H9 (cell line): ENCODE data around the gene TMEM81. TPM values are rescaled to one million over a fixed set of nuclear protein-coding genes. Genes with fewer than 3 reads are reported as not detected.

Experiments used
- DNase-seq: peaks from one replicate; pipeline ENCODE4 v3.0.0-alpha.2; 2017
- H2AFZ ChIP-seq: one replicate; pipeline ENCODE4 v1.6.1; 2013; ENCODE audit warnings: mild to moderate bottlenecking, low read length, control low read depth, moderate library complexity
- H2AK5ac ChIP-seq: 2 replicates; pipeline ENCODE4 v1.6.1; 2013; ENCODE audit warnings: low read length, control low read depth, mixed read lengths; ENCODE audit not compliant: insufficient read length
- H2BK120ac ChIP-seq: one replicate; pipeline ENCODE4 v1.6.1; 2013; ENCODE audit warnings: low read depth, mild to moderate bottlenecking, low read length, control low read depth, inconsistent platforms; ENCODE audit not compliant: poor library complexity, severe bottlenecking
- H2BK12ac ChIP-seq: 2 replicates; pipeline ENCODE4 v1.6.1; 2013; ENCODE audit warnings: low read length, control low read depth, mixed read lengths, low read depth; ENCODE audit not compliant: insufficient read length
- H2BK15ac ChIP-seq: 2 replicates; pipeline ENCODE4 v1.6.1; 2013; ENCODE audit warnings: low read depth, low read length, control low read depth
- H2BK20ac ChIP-seq: one replicate; pipeline ENCODE4 v1.6.1; 2013; ENCODE audit warnings: low read depth, mild to moderate bottlenecking, low read length, control low read depth, inconsistent platforms; ENCODE audit not compliant: poor library complexity, severe bottlenecking
- H2BK5ac ChIP-seq: 2 replicates; pipeline ENCODE4 v1.6.1; 2013; ENCODE audit warnings: low read length, control low read depth, mixed read lengths; ENCODE audit not compliant: insufficient read length
- H3K14ac ChIP-seq: 2 replicates; pipeline ENCODE4 v1.6.1; 2013; ENCODE audit warnings: low read length, control low read depth; ENCODE audit not compliant: insufficient read depth
- H3K18ac ChIP-seq: 2 replicates; pipeline ENCODE4 v1.6.1; 2013; ENCODE audit warnings: low read depth, mild to moderate bottlenecking, mixed read lengths, low read length, control low read depth; ENCODE audit not compliant: insufficient read length
- H3K23ac ChIP-seq: 2 replicates; pipeline ENCODE4 v1.6.1; 2013; ENCODE audit warnings: low read length, control low read depth, mixed read lengths, low read depth; ENCODE audit not compliant: insufficient read length
- H3K23me2 ChIP-seq: 2 replicates; pipeline ENCODE4 v1.6.1; 2013; ENCODE audit warnings: low read depth, mild to moderate bottlenecking, mixed read lengths, low read length, control low read depth; ENCODE audit not compliant: insufficient read length, poor library complexity, severe bottlenecking
- H3K27ac ChIP-seq: 2 replicates; pipeline ENCODE4 v1.5.1; 2013; ENCODE audit warnings: low read length, control low read depth, mixed read lengths, low read depth; ENCODE audit not compliant: insufficient read length
- H3K27me3 ChIP-seq: 2 replicates; pipeline ENCODE4 v1.6.1; 2013; ENCODE audit warnings: low read length, control low read depth, inconsistent platforms; ENCODE audit not compliant: insufficient read depth
- H3K4ac ChIP-seq: 2 replicates; pipeline ENCODE4 v1.6.1; 2013; ENCODE audit warnings: low read depth, mild to moderate bottlenecking, control low read depth, inconsistent platforms, low read length, moderate library complexity
- H3K4me1 ChIP-seq: 2 replicates; pipeline ENCODE4 v1.6.1; 2013; ENCODE audit warnings: low read length, control low read depth, inconsistent platforms; ENCODE audit not compliant: insufficient read depth
- H3K4me2 ChIP-seq: 2 replicates; pipeline ENCODE4 v1.6.1; 2013; ENCODE audit warnings: low read length, control low read depth, mixed read lengths; ENCODE audit not compliant: insufficient read length, insufficient read depth
- H3K56ac ChIP-seq: 2 replicates; pipeline ENCODE4 v1.6.1; 2013; ENCODE audit warnings: low read depth, mild to moderate bottlenecking, mixed read lengths, low read length, control low read depth; ENCODE audit not compliant: insufficient read length
- H3K79me1 ChIP-seq: 2 replicates; pipeline ENCODE4 v1.6.1; 2013; ENCODE audit warnings: low read depth, mild to moderate bottlenecking, moderate library complexity, low read length, control low read depth, inconsistent platforms; ENCODE audit not compliant: insufficient read depth, poor library complexity, severe bottlenecking
- H3K79me2 ChIP-seq: 2 replicates; pipeline ENCODE4 v1.6.1; 2013; ENCODE audit warnings: low read length, control low read depth, inconsistent platforms; ENCODE audit not compliant: insufficient read depth
- H3K9ac ChIP-seq: 2 replicates; pipeline ENCODE4 v1.6.1; 2013; ENCODE audit warnings: low read length, control low read depth, mixed read lengths; ENCODE audit not compliant: insufficient read length; ENCODE audit errors: extremely low read depth
- H3K9me3 ChIP-seq: one replicate; pipeline ENCODE4 v1.6.1; 2013; ENCODE audit warnings: low read depth, low read length, inconsistent platforms; ENCODE audit not compliant: control insufficient read depth
- H3T11ph ChIP-seq: one replicate; pipeline ENCODE4 v1.6.1; 2013; ENCODE audit warnings: mild to moderate bottlenecking, low read length, control low read depth, inconsistent platforms
- H4K20me1 ChIP-seq: one replicate; pipeline ENCODE4 v1.6.1; 2013; ENCODE audit not compliant: control insufficient read depth, insufficient read length, insufficient read depth
- H4K5ac ChIP-seq: 2 replicates; pipeline ENCODE4 v1.6.1; 2013; ENCODE audit warnings: low read depth, mild to moderate bottlenecking, mixed read lengths, low read length, control low read depth; ENCODE audit not compliant: insufficient read length
- H4K8ac ChIP-seq: replicated peaks from 2 replicates; pipeline ENCODE4 v1.6.1; 2013; ENCODE audit warnings: low read length, control low read depth, mixed read lengths, low read depth; ENCODE audit not compliant: insufficient read length
- H4K91ac ChIP-seq: 2 replicates; pipeline ENCODE4 v1.6.1; 2013; ENCODE audit warnings: low read depth, mild to moderate bottlenecking, moderate library complexity, mixed read lengths, low read length, control low read depth; ENCODE audit not compliant: insufficient read length
- H3K27ac Mint-ChIP-seq, 3 experiments: 2 replicates in 2 of 3; 3 replicates in 1 of 3; pipeline ENCODE4 v1.8.0; 2020 to 2021; ENCODE audit warnings: mixed read lengths in 3 of 3, mild to moderate bottlenecking in 1 of 3, moderate library complexity in 1 of 3
- H3K27me3 Mint-ChIP-seq: 2 replicates; pipeline ENCODE4 v1.8.0; 2021; ENCODE audit warnings: low read depth, mild to moderate bottlenecking, moderate library complexity, mixed read lengths
- H3K36me3 Mint-ChIP-seq, 3 experiments: 2 replicates in 2 of 3; 3 replicates in 1 of 3; pipeline ENCODE4 v1.8.0; 2020 to 2021; ENCODE audit warnings: low read depth in 3 of 3, mixed read lengths in 3 of 3; ENCODE audit not compliant: insufficient read depth in 1 of 3
- H3K4me1 Mint-ChIP-seq, 2 experiments: 2 replicates each; pipeline ENCODE4 v1.8.0; 2020; ENCODE audit warnings: mixed read lengths in 2 of 2
- H3K4me3 Mint-ChIP-seq, 2 experiments: 2 replicates in 1 of 2; 3 replicates in 1 of 2; pipeline ENCODE4 v1.8.0; 2020 to 2021; ENCODE audit warnings: mild to moderate bottlenecking in 2 of 2, mixed read lengths in 2 of 2, moderate library complexity in 1 of 2
- H3K9me3 Mint-ChIP-seq, 2 experiments: 2 replicates in 1 of 2; 3 replicates in 1 of 2; pipeline ENCODE4 v1.8.0; 2020; ENCODE audit warnings: mild to moderate bottlenecking in 2 of 2, mixed read lengths in 2 of 2, moderate library complexity in 1 of 2
- WGBS: extraction: QIAGEN DNeasy Blood & Tissue Kit; methylation state at CpG from one replicate; pipeline ENCODE4 v1.1.7; 2013; ENCODE audit warnings: missing lambda C conversion rate, low lambda C conversion rate, mixed read lengths; ENCODE audit not compliant: insufficient read length; ENCODE audit errors: extremely low coverage; 5-methylcytosine and 5-hydroxymethylcytosine counted together
- total RNA-seq: library from RNA; stranded (reverse); gene quantifications from 2 replicates; pipeline ENCODE4 v1.2.1, GENCODE V29; 2021
- TF ChIP-seq, protein P1 (sequence below): fragments of 200-600 bp; sonication (generic); conservative IDR thresholded peaks from 3 replicates; pipeline ENCODE4 v1.8.0; 2021; ENCODE audit warnings: antibody characterized with exemption, mild to moderate bottlenecking

The TMEM81 gene
- total RNA-seq, 1 experiment from 2014 or later = 3.0 TPM

DNA sequence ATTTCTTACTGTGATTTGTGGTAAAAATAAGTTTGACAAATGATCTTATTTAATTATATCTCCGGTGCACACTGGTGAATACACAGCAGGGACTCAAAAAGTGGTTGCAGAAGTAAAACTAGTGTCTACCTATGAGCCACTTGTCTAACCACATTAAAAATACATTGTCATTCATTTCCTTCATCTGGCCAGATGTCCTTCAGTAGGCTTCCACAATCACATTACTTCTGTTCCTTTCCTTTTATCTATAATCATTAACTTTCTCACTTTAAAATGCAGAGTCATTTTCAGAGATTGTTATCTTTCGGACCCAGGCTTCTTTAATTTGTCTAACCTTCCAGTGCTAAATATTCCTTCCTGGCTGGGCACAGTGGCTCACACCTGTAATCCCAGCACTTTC is 34.5 kb upstream of the TMEM81 start:
- Mint-ChIP-seq H3K4me1 (peaks cover 18% of the 10 kb centered on the region in 2 experiments), H3K27me3 (no peaks in the 10 kb centered on the region), H3K27ac (no peak overlapping the region), H3K36me3 (peaks cover 3 to 31% (median 17%) of the 10 kb centered on the region in 3 experiments; a peak in 6 of 7 replicates), H3K9me3 (no peaks in the 10 kb centered on the region), H3K4me3 (no peak overlapping the region)
- H3K18ac ChIP-seq = no peak overlapping the region
- H2BK15ac ChIP-seq = no peak overlapping the region
- H3K27ac ChIP-seq = no peak overlapping the region
- H3K23me2 ChIP-seq = peaks cover 7% of the 10 kb centered on the region
- no peak overlapping the region for H2AK5ac ChIP-seq
- no peak overlapping the region for H2BK120ac ChIP-seq
- no peak overlapping the region for H3K9ac ChIP-seq
- no peak overlapping the region for H2BK5ac ChIP-seq
- H3K14ac ChIP-seq = no peak overlapping the region
- H4K8ac ChIP-seq = no peak overlapping the region
- no peak overlapping the region for H2AFZ ChIP-seq
- no peak overlapping the region for H2BK20ac ChIP-seq
- no peaks in the 10 kb centered on the region for H3K27me3 ChIP-seq
- no peak overlapping the region for H3T11ph ChIP-seq
- TF ChIP-seq, protein P1, sequence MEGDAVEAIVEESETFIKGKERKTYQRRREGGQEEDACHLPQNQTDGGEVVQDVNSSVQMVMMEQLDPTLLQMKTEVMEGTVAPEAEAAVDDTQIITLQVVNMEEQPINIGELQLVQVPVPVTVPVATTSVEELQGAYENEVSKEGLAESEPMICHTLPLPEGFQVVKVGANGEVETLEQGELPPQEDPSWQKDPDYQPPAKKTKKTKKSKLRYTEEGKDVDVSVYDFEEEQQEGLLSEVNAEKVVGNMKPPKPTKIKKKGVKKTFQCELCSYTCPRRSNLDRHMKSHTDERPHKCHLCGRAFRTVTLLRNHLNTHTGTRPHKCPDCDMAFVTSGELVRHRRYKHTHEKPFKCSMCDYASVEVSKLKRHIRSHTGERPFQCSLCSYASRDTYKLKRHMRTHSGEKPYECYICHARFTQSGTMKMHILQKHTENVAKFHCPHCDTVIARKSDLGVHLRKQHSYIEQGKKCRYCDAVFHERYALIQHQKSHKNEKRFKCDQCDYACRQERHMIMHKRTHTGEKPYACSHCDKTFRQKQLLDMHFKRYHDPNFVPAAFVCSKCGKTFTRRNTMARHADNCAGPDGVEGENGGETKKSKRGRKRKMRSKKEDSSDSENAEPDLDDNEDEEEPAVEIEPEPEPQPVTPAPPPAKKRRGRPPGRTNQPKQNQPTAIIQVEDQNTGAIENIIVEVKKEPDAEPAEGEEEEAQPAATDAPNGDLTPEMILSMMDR = no peak
- H3K79me2 ChIP-seq = peaks cover 18% of the 10 kb centered on the region; the same call in 1 of the 2 replicates
- H3K4me1 ChIP-seq = no peaks in the 10 kb centered on the region
- no CpG with 5 or more reads among the region's 2 CpGs for WGBS
- H3K4ac ChIP-seq = no peak overlapping the region
- no peaks in the 10 kb centered on the region for H4K20me1 ChIP-seq
- H3K23ac ChIP-seq = no peak overlapping the region
- no peaks in the 10 kb centered on the region for H3K9me3 ChIP-seq
- no peak for DNase-seq
- H3K4me2 ChIP-seq = no peak overlapping the region
- H4K5ac ChIP-seq = no peak overlapping the region
- no peak overlapping the region for H4K91ac ChIP-seq
- no peak overlapping the region for H3K56ac ChIP-seq
- peaks cover 4% of the 10 kb centered on the region for H3K79me1 ChIP-seq
- H2BK12ac ChIP-seq = no peak overlapping the region
